ENCODE measurements around the gene DNAJC13. TPM values are rescaled to one million over a fixed set of nuclear protein-coding genes. Genes with fewer than 3 reads are reported as not detected.

DNAJC13 gene
- total and polyA plus RNA-seq, 2 experiments from 2014 or later, result 15.1 to 55.4 TPM

GRCh38 chr3:132587401-132587800, 170.1 kb downstream of the DNAJC13 start:
- Histone ChIP-seq H3K4me2 (no peak overlapping the region), H3K27ac (no peak overlapping the region), H3K4me3 (no peak overlapping the region), H3K79me2 (no peaks in the 10 kb centered on the region), H2AFZ (no peak overlapping the region), H3K27me3 (no peaks in the 10 kb centered on the region), H3K36me3 (replicated peaks; ENCODE audit: insufficient read depth, low read depth) (no peaks in the 10 kb centered on the region), H3K4me1 (ENCODE audit: insufficient read depth) (no peaks in the 10 kb centered on the region), H3K9me3 (ENCODE audit: low read depth) (no peaks in the 10 kb centered on the region), H3K9me2 (replicated peaks; ENCODE audit: insufficient read depth) (no peaks in the 10 kb centered on the region), H4K20me1 (ENCODE audit: insufficient read depth, poor library complexity, severe bottlenecking) (no peaks in the 10 kb centered on the region)
- no peak for DNase-seq (ENCODE audit: low spot score)
- 98% methylated on average over 1 of the region's 1 CpG for WGBS (ENCODE audit: low lambda C conversion rate, missing lambda C conversion rate)
- no peak for TF ChIP-seq EZH2phosphoT487 (IDR thresholded peaks at IDR 0.05; ENCODE audit: low read depth, severe bottlenecking, unreplicated experiment)
- no peak for TF ChIP-seq EZH2 (IDR thresholded peaks at IDR 0.05; ENCODE audit: borderline replicate concordance)
- no peak for TF ChIP-seq CTCF (IDR thresholded peaks at IDR 0.05; ENCODE audit: poor library complexity)

Other genes starting within 250 kb of the DNAJC13 start
- gene ACP3, start 100.1 kb upstream of the DNAJC13 start, total RNA-seq, result 7.7 TPM in 2 replicates
- gene ACP3, start 100.1 kb upstream of the DNAJC13 start, polyA plus RNA-seq, result 5.2 and 9.2 TPM in 2 replicates
- 1.8 and 2.0 TPM in 2 replicates for gene ACKR4, start 179.8 kb downstream of the DNAJC13 start, total RNA-seq
- 0.15 and 1.2 TPM in 2 replicates for gene ACKR4, start 179.8 kb downstream of the DNAJC13 start, polyA plus RNA-seq
- 48.6 and 50.6 TPM in 2 replicates for gene ACAD11, start 242.3 kb downstream of the DNAJC13 start, total RNA-seq
- 20.3 and 24.9 TPM in 2 replicates for gene ACAD11, start 242.3 kb downstream of the DNAJC13 start, polyA plus RNA-seq
- 35.9 and 42.4 TPM in 2 replicates for gene UBA5, start 242.8 kb downstream of the DNAJC13 start, total RNA-seq
- gene UBA5, start 242.8 kb downstream of the DNAJC13 start, polyA plus RNA-seq, result 26.9 and 34.0 TPM in 2 replicates